Transverse colon (tissue), 3 donors: Measurements from ENCODE around the gene COL4A5.

Source experiments
- EP300 ChIP-seq: sonication (generic); formaldehyde crosslinking; IDR thresholded peaks from one replicate; pipeline ENCODE4 v1.6.1; 2017; ENCODE audit warnings: antibody characterized with exemption, low read depth
- POLR2A ChIP-seq: fragments of 450-650 bp; IDR thresholded peaks from one replicate; pipeline ENCODE4 v1.6.1; 2016; ENCODE audit warnings: antibody characterized with exemption, mild to moderate bottlenecking, moderate library complexity
- TF ChIP-seq, protein P1 (sequence below), 5 experiments: fragments of 200-600 bp in 3 of 5; fragments of 450-650 bp in 2 of 5; sonication (generic) in 3 of 5; IDR thresholded peaks; 1 replicate in 2 of 5; 2 replicates in 3 of 5; pipeline ENCODE4 v1.5.1; 2016 to 2017; ENCODE audit warnings: antibody characterized with exemption in 5 of 5, inconsistent platforms in 3 of 5, mild to moderate bottlenecking in 2 of 5, moderate library complexity in 1 of 5

DNA sequence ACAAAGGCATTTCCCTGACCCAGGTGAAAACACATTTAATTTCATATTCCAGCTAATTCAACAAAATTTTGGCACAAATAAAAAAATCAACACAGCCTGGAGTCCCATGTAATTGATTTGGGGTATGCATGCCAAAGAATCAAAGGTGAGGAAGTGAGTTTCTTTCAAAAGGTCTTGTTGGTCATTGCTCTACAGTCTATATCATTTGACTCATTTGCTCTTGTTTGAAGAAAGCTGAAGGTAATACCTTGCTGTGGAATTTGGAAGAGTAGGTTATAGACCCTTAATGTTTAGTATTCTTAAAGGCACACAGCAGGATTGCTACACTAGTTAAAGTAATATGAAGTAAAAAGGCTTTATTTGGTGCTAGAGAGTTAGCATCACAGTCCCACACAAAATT, 26.9 kb upstream of the COL4A5 start:
- TF ChIP-seq, protein P1, sequence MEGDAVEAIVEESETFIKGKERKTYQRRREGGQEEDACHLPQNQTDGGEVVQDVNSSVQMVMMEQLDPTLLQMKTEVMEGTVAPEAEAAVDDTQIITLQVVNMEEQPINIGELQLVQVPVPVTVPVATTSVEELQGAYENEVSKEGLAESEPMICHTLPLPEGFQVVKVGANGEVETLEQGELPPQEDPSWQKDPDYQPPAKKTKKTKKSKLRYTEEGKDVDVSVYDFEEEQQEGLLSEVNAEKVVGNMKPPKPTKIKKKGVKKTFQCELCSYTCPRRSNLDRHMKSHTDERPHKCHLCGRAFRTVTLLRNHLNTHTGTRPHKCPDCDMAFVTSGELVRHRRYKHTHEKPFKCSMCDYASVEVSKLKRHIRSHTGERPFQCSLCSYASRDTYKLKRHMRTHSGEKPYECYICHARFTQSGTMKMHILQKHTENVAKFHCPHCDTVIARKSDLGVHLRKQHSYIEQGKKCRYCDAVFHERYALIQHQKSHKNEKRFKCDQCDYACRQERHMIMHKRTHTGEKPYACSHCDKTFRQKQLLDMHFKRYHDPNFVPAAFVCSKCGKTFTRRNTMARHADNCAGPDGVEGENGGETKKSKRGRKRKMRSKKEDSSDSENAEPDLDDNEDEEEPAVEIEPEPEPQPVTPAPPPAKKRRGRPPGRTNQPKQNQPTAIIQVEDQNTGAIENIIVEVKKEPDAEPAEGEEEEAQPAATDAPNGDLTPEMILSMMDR (IDR thresholded peaks at IDR 0.05), result no peak
- TF ChIP-seq EP300 (no peak), POLR2A (no peak)
